ENCODE measurements around the gene DYNC1H1.

GRCh38 chr14:102087762-102088011, 123.3 kb downstream of the DYNC1H1 start:
- TF ChIP-seq POLR2A (IDR thresholded peaks at IDR 0.05) (no peak), CTCF (IDR thresholded peaks at IDR 0.05) (no peak), POLR2AphosphoS5 (IDR thresholded peaks at IDR 0.05; ENCODE audit: insufficient read depth in 1 of 2, low read depth in 1 of 2) (peak in 1 of 2 donors; percentile 26)
